Mammary epithelial cell (primary cell): Measurements from ENCODE around the gene C1orf21.

ENCODE experiments used
- EZH2 ChIP-seq: IDR thresholded peaks from 2 replicates; pipeline ENCODE4 v1.6.1; 2012; ENCODE audit warnings: low read length, inconsistent platforms, borderline replicate concordance
- TF ChIP-seq, protein P1 (sequence below), 2 donors: IDR thresholded peaks in 1 of 2; conservative IDR thresholded peaks in 1 of 2; 2 replicates each; pipeline ENCODE4 v1.5.1; 2011 to 2012; ENCODE audit warnings: inconsistent platforms in 2 of 2, low read length in 2 of 2, mild to moderate bottlenecking in 2 of 2, control low read depth in 1 of 2, low read depth in 1 of 2; ENCODE audit not compliant: insufficient read depth in 1 of 2; ENCODE audit errors: extremely low read depth in 1 of 2

DNA sequence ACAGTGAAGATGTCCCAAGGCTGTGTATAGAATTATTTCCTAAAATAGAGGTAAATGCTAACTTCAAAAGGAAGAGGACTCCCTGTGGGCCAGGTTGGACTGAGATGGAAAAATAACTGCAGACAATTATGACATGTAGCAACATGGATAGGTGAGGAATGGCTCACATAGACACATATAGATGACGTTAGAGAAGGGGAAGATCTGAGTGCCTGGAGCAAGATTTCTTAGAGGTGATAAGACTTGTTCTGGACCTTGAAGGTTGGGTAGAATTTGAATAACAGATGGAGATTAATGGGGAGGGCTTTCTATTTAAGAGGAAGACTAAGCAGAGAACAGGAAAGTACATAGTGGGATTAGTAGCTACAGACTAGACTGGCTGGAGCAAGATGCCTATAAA lies 76.9 kb downstream of the C1orf21 start:
- TF ChIP-seq, protein P1, sequence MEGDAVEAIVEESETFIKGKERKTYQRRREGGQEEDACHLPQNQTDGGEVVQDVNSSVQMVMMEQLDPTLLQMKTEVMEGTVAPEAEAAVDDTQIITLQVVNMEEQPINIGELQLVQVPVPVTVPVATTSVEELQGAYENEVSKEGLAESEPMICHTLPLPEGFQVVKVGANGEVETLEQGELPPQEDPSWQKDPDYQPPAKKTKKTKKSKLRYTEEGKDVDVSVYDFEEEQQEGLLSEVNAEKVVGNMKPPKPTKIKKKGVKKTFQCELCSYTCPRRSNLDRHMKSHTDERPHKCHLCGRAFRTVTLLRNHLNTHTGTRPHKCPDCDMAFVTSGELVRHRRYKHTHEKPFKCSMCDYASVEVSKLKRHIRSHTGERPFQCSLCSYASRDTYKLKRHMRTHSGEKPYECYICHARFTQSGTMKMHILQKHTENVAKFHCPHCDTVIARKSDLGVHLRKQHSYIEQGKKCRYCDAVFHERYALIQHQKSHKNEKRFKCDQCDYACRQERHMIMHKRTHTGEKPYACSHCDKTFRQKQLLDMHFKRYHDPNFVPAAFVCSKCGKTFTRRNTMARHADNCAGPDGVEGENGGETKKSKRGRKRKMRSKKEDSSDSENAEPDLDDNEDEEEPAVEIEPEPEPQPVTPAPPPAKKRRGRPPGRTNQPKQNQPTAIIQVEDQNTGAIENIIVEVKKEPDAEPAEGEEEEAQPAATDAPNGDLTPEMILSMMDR (conservative IDR thresholded peaks at IDR 0.05 in 1 of 2, IDR thresholded peaks at IDR 0.05 in 1 of 2; ENCODE audit: extremely low read depth in 1 of 2, insufficient read depth in 1 of 2, low read depth in 1 of 2, low read length in 2 of 2) = no peak
- no peak for TF ChIP-seq EZH2
